ENCODE data around the gene CDK14.
A peak's percentile ranks its signal among the peaks of the same experiment; 100 is the strongest.

CDK14 gene

GRCh38 chr7:90611115-90611514 lies 15.0 kb downstream of the CDK14 start:
- H2AFZ ChIP-seq (ENCODE audit: low read length, unreplicated experiment) = no peak overlapping the region
- H3K27ac ChIP-seq (ENCODE audit: low read depth, low read length) = no peak overlapping the region
- no peaks in the 10 kb centered on the region for H3K36me3 ChIP-seq (ENCODE audit: insufficient read depth, low read length)
- H3K4me3 ChIP-seq (ENCODE audit: low read depth, low read length) = no peak overlapping the region
- H3K27me3 ChIP-seq (ENCODE audit: insufficient read depth, low read length) = no peaks in the 10 kb centered on the region
- peaks cover 67% of the 10 kb centered on the region for H3K79me2 ChIP-seq (ENCODE audit: control insufficient read depth, insufficient read depth, low read length, unreplicated experiment)
- H3K4me1 ChIP-seq (ENCODE audit: control insufficient read depth, insufficient read depth, low read length, unreplicated experiment) = peaks cover 31% of the 10 kb centered on the region

GRCh38 chr7:90613088-90613498 lies 17.0 kb downstream of the CDK14 start:
- Histone ChIP-seq H2AFZ (ENCODE audit: low read length, unreplicated experiment) (no peak overlapping the region), H3K27me3 (ENCODE audit: insufficient read depth, low read length) (no peaks in the 10 kb centered on the region), H3K27ac (ENCODE audit: low read depth, low read length) (peak overlapping the region; percentile 56), H3K79me2 (ENCODE audit: control insufficient read depth, insufficient read depth, low read length, unreplicated experiment) (peaks cover 65% of the 10 kb centered on the region), H3K4me1 (ENCODE audit: control insufficient read depth, insufficient read depth, low read length, unreplicated experiment) (peaks cover 17% of the 10 kb centered on the region), H3K4me3 (ENCODE audit: low read depth, low read length) (0 out of 2 replicates have a peak overlapping the region, but pooled peaks have one; percentile 3), H3K36me3 (ENCODE audit: insufficient read depth, low read length) (no peaks in the 10 kb centered on the region)

GRCh38 chr7:90617442-90617841 lies 21.3 kb downstream of the CDK14 start:
- Histone ChIP-seq H2AFZ (ENCODE audit: low read length, unreplicated experiment) (no peak overlapping the region), H3K79me2 (ENCODE audit: control insufficient read depth, insufficient read depth, low read length, unreplicated experiment) (peaks cover 65% of the 10 kb centered on the region), H3K36me3 (ENCODE audit: insufficient read depth, low read length) (no peaks in the 10 kb centered on the region), H3K4me3 (ENCODE audit: low read depth, low read length) (no peak overlapping the region), H3K27ac (ENCODE audit: low read depth, low read length) (no peak overlapping the region), H3K4me1 (ENCODE audit: control insufficient read depth, insufficient read depth, low read length, unreplicated experiment) (peaks cover 35% of the 10 kb centered on the region), H3K27me3 (ENCODE audit: insufficient read depth, low read length) (no peaks in the 10 kb centered on the region)

DNA sequence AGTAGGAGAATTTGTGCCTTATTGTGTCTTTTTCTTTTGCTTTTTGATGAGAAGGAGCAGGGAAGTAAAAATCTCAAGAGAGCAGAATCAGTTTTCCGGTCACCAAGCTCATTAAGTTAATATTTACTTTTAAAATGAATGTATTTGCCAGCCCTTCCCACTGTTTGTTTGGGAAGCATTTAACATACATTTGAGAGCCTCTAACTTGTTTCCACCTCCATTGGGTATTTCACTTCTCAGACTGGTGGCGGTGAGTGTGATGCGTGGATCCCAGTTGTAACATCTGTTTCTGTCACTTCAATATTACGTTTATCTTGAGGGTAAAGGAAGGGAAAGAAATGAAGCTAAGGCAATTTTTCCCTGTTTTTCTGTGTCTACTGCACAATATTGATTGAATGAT lies 22.8 kb downstream of the CDK14 start:
- peaks cover 64% of the 10 kb centered on the region for H3K79me2 ChIP-seq (ENCODE audit: control insufficient read depth, insufficient read depth, low read length, unreplicated experiment)

GRCh38 chr7:90621125-90621746 lies 25.1 kb downstream of the CDK14 start:
- peaks cover 45% of the 10 kb centered on the region for H3K4me1 ChIP-seq (ENCODE audit: control insufficient read depth, insufficient read depth, low read length, unreplicated experiment)
- no peaks in the 10 kb centered on the region for H3K27me3 ChIP-seq (ENCODE audit: insufficient read depth, low read length)
- no peak overlapping the region for H2AFZ ChIP-seq (ENCODE audit: low read length, unreplicated experiment)
- H3K27ac ChIP-seq (ENCODE audit: low read depth, low read length) = no peak overlapping the region
- H3K36me3 ChIP-seq (ENCODE audit: insufficient read depth, low read length) = no peaks in the 10 kb centered on the region
- peaks cover 63% of the 10 kb centered on the region for H3K79me2 ChIP-seq (ENCODE audit: control insufficient read depth, insufficient read depth, low read length, unreplicated experiment)
- H3K4me3 ChIP-seq (ENCODE audit: low read depth, low read length) = no peak overlapping the region

More for the DNA sequence above, 22.8 kb downstream of the CDK14 start:
- H3K36me3 ChIP-seq (ENCODE audit: insufficient read depth, low read length) = no peaks in the 10 kb centered on the region
- H2AFZ ChIP-seq (ENCODE audit: low read length, unreplicated experiment) = no peak overlapping the region
- no peaks in the 10 kb centered on the region for H3K27me3 ChIP-seq (ENCODE audit: insufficient read depth, low read length)
- no peak overlapping the region for H3K27ac ChIP-seq (ENCODE audit: low read depth, low read length)
- peaks cover 34% of the 10 kb centered on the region for H3K4me1 ChIP-seq (ENCODE audit: control insufficient read depth, insufficient read depth, low read length, unreplicated experiment)
- H3K4me3 ChIP-seq (ENCODE audit: low read depth, low read length) = no peak overlapping the region

DNA sequence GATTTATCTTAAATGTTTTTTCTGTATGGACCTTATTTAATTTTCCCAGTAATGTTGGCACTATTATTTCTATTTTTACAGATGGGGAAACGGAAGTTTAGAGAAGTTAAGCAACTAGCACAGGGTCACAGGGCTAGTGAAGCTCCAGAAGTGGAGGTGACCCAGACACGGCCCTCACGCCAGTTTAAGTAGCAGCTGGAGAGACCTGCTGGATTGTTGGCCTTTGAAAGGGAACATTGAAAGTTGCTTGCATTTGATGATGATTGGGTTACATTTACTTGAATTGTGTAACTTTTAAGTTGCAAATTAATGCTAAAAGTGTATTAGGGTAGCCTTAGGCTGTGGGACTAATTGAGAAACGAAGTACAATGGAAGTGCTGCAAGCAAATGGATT lies 25.6 kb downstream of the CDK14 start:
- Histone ChIP-seq H3K27me3 (ENCODE audit: insufficient read depth, low read length) (no peaks in the 10 kb centered on the region), H3K4me1 (ENCODE audit: control insufficient read depth, insufficient read depth, low read length, unreplicated experiment) (peaks cover 49% of the 10 kb centered on the region), H3K36me3 (ENCODE audit: insufficient read depth, low read length) (no peaks in the 10 kb centered on the region), H2AFZ (ENCODE audit: low read length, unreplicated experiment) (no peak overlapping the region), H3K4me3 (ENCODE audit: low read depth, low read length) (no peak overlapping the region), H3K27ac (ENCODE audit: low read depth, low read length) (no peak overlapping the region), H3K79me2 (ENCODE audit: control insufficient read depth, insufficient read depth, low read length, unreplicated experiment) (peaks cover 64% of the 10 kb centered on the region)

- Histone ChIP-seq H3K4me3 (ENCODE audit: low read depth, low read length) (no peak overlapping the region), H3K4me1 (ENCODE audit: control insufficient read depth, insufficient read depth, low read length, unreplicated experiment) (peaks cover 53% of the 10 kb centered on the region), H2AFZ (ENCODE audit: low read length, unreplicated experiment) (no peak overlapping the region), H3K79me2 (ENCODE audit: control insufficient read depth, insufficient read depth, low read length, unreplicated experiment) (peaks cover 64% of the 10 kb centered on the region), H3K36me3 (ENCODE audit: insufficient read depth, low read length) (no peaks in the 10 kb centered on the region), H3K27me3 (ENCODE audit: insufficient read depth, low read length) (no peaks in the 10 kb centered on the region), H3K27ac (ENCODE audit: low read depth, low read length) (0 out of 2 replicates have a peak overlapping the region, but pooled peaks have one; percentile 3)
These were observed 26.5 kb downstream of the CDK14 start for GRCh38 chr7:90622670-90623069.

- peak overlapping the region; percentile 59 for H3K4me3 ChIP-seq (ENCODE audit: low read depth, low read length)
- H3K36me3 ChIP-seq (ENCODE audit: insufficient read depth, low read length) = no peaks in the 10 kb centered on the region
- peaks cover 63% of the 10 kb centered on the region for H3K79me2 ChIP-seq (ENCODE audit: control insufficient read depth, insufficient read depth, low read length, unreplicated experiment)
- H2AFZ ChIP-seq (ENCODE audit: low read length, unreplicated experiment) = no peak overlapping the region
- H3K27me3 ChIP-seq (ENCODE audit: insufficient read depth, low read length) = no peaks in the 10 kb centered on the region
- peaks cover 57% of the 10 kb centered on the region for H3K4me1 ChIP-seq (ENCODE audit: control insufficient read depth, insufficient read depth, low read length, unreplicated experiment)
- peak overlapping the region; percentile 95 for H3K27ac ChIP-seq (ENCODE audit: low read depth, low read length)
These were observed 28.2 kb downstream of the CDK14 start for GRCh38 chr7:90624225-90624911.

DNA sequence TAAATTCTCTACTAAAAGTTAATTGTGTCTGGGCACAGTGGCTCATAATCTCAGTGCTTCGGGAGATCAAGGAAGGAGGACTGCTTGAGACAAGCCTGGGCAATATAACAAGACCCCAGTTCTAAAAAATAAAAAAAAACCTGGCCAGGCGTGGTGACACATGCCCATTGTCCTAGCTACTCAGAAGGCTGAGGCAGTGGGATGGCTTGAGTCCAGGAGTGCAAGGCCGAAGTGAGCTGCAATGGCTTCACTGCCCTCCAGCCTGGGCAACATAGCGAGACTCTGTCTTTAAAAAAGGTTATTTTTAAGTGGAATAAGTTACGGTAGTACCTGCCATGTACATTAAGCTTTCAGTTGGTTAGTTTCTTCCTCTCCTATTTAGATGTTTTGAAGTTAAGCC lies 28.9 kb downstream of the CDK14 start:
- Histone ChIP-seq H3K79me2 (ENCODE audit: control insufficient read depth, insufficient read depth, low read length, unreplicated experiment) (peaks cover 62% of the 10 kb centered on the region), H2AFZ (ENCODE audit: low read length, unreplicated experiment) (no peak overlapping the region), H3K4me1 (ENCODE audit: control insufficient read depth, insufficient read depth, low read length, unreplicated experiment) (peaks cover 57% of the 10 kb centered on the region), H3K27ac (ENCODE audit: low read depth, low read length) (peak overlapping the region; percentile 95), H3K4me3 (ENCODE audit: low read depth, low read length) (peak overlapping the region; percentile 59), H3K27me3 (ENCODE audit: insufficient read depth, low read length) (no peaks in the 10 kb centered on the region), H3K36me3 (ENCODE audit: insufficient read depth, low read length) (no peaks in the 10 kb centered on the region)

GRCh38 chr7:90625562-90625961 lies 29.4 kb downstream of the CDK14 start:
- Histone ChIP-seq H2AFZ (ENCODE audit: low read length, unreplicated experiment) (no peak overlapping the region), H3K79me2 (ENCODE audit: control insufficient read depth, insufficient read depth, low read length, unreplicated experiment) (peaks cover 60% of the 10 kb centered on the region), H3K36me3 (ENCODE audit: insufficient read depth, low read length) (no peaks in the 10 kb centered on the region), H3K27ac (ENCODE audit: low read depth, low read length) (peak overlapping the region; percentile 95), H3K4me1 (ENCODE audit: control insufficient read depth, insufficient read depth, low read length, unreplicated experiment) (peaks cover 57% of the 10 kb centered on the region), H3K27me3 (ENCODE audit: insufficient read depth, low read length) (no peaks in the 10 kb centered on the region), H3K4me3 (ENCODE audit: low read depth, low read length) (peak overlapping the region; percentile 54)

GRCh38 chr7:90626013-90626412 lies 29.9 kb downstream of the CDK14 start:
- H2AFZ ChIP-seq (ENCODE audit: low read length, unreplicated experiment) = no peak overlapping the region
- no peaks in the 10 kb centered on the region for H3K36me3 ChIP-seq (ENCODE audit: insufficient read depth, low read length)
- H3K79me2 ChIP-seq (ENCODE audit: control insufficient read depth, insufficient read depth, low read length, unreplicated experiment) = peaks cover 58% of the 10 kb centered on the region
- no peaks in the 10 kb centered on the region for H3K27me3 ChIP-seq (ENCODE audit: insufficient read depth, low read length)
- peak overlapping the region; percentile 54 for H3K4me3 ChIP-seq (ENCODE audit: low read depth, low read length)
- H3K4me1 ChIP-seq (ENCODE audit: control insufficient read depth, insufficient read depth, low read length, unreplicated experiment) = peaks cover 55% of the 10 kb centered on the region
- H3K27ac ChIP-seq (ENCODE audit: low read depth, low read length) = peak overlapping the region; percentile 95

Measured in ACC112 (cell line).